ENCODE results near the gene PPP3R1. TPM values are rescaled to one million over a fixed set of nuclear protein-coding genes. Genes with fewer than 3 reads are reported as not detected.

Gene PPP3R1
- total RNA-seq, 4 donors from 2014 or later: 19.3 to 28.0 (median 25.7) TPM

DNA sequence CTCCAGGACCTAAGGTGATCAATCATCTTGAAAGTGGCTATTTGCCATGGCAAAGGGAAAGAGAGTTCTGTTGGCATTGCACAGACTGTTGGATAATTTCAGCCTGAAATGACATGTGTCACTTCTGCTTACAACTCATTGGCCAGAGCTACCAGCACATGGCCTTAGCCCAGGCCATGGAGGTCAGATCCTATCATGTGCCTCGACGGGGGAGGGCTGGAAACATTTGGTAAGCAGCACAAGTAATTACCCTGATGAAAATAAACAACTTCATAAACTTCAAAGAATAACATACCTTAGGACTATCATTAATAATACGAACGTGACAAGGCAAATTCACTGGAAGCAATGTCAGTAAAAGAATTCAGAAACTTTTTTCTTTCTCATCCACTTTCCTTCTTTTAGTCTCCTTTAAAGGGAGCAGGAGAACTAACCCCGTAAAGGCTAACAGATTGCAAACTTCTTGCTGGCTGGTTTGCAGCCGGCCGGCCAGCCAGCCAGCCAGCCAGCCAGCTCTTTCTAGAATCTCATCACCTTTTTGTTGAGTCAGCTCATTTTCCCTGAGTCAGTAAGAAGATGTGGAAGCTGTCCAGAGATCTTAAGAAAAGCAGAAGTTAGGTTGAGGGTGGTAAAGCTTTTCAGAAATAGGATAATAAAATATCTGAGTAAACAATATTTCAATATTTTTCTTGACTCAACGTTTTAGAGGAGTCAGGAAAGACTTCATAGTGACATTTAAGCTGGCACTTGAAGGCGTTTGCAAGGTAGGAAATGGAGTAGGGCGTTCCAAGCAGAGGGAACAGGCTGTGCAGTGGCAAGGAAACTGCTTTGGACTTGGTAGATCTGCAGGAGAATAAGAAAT, 35.5 kb upstream of the PPP3R1 start:
- Histone ChIP-seq H3K27ac (replicated peaks in 1 of 4) (peak overlapping the region in 1 of 4 donors; percentile 34), H3K27me3 (no peaks in the 10 kb centered on the region), H3K36me3 (no peaks in the 10 kb centered on the region), H3K9me3 (no peaks in the 10 kb centered on the region), H3K4me1 (peaks cover 13 to 32% (median 20%) of the 10 kb centered on the region in 4 donors), H3K4me3 (no peak overlapping the region)
- no peak for DNase-seq (ENCODE audit: extremely low spot score)
- TF ChIP-seq EP300 (IDR thresholded peaks at IDR 0.05) (no peak), POLR2AphosphoS5 (IDR thresholded peaks at IDR 0.05) (peak in 1 of 2 donors; percentile 29)
- WGBS: 35% methylated on average over 10 of the region's 10 CpGs
- intact Hi-C loops (cut with DNase I): no loop called here

DNA sequence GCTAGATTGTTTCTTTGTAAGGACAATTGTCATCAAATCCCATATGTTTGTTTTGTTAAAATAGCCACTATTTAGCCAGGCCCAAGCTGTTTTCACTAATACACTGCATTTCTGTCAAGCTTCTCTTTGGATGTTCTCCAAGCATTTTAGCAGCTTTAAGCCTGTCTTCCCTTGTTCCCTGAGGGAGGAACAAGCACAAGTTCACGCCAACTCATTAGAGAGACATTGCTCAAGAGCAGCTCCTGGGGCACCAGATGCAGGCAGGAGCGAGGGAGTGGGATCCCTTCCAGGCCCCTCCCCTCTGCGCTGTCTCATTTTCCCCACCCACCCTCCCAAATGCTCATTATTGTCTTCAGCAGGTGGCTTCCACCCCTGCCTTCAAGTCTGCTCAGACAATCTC, 32.6 kb upstream of the PPP3R1 start:
- intact Hi-C loops (cut with DNase I): loop anchor here (5.0 kb wide), 1 partner anchor 88 kb away; no protein-coding TSS in a partner anchor
- Histone ChIP-seq H3K36me3 (no peaks in the 10 kb centered on the region), H3K4me3 (no peak overlapping the region), H3K27me3 (no peaks in the 10 kb centered on the region), H3K9me3 (no peaks in the 10 kb centered on the region), H3K27ac (replicated peaks in 1 of 4) (no peak overlapping the region), H3K4me1 (peaks cover 11 to 36% (median 20%) of the 10 kb centered on the region in 4 donors)
- no peak for TF ChIP-seq POLR2AphosphoS5 (IDR thresholded peaks at IDR 0.05)
- no peak for TF ChIP-seq EP300 (IDR thresholded peaks at IDR 0.05)
- TF ChIP-seq, protein P1, sequence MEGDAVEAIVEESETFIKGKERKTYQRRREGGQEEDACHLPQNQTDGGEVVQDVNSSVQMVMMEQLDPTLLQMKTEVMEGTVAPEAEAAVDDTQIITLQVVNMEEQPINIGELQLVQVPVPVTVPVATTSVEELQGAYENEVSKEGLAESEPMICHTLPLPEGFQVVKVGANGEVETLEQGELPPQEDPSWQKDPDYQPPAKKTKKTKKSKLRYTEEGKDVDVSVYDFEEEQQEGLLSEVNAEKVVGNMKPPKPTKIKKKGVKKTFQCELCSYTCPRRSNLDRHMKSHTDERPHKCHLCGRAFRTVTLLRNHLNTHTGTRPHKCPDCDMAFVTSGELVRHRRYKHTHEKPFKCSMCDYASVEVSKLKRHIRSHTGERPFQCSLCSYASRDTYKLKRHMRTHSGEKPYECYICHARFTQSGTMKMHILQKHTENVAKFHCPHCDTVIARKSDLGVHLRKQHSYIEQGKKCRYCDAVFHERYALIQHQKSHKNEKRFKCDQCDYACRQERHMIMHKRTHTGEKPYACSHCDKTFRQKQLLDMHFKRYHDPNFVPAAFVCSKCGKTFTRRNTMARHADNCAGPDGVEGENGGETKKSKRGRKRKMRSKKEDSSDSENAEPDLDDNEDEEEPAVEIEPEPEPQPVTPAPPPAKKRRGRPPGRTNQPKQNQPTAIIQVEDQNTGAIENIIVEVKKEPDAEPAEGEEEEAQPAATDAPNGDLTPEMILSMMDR (IDR thresholded peaks at IDR 0.05): no peak
- TF ChIP-seq POLR2A (IDR thresholded peaks at IDR 0.05; ENCODE audit: low read depth): no peak
- 30% methylated on average over 1 of the region's 3 CpGs for WGBS
- no peak for DNase-seq (ENCODE audit: extremely low spot score)

DNA sequence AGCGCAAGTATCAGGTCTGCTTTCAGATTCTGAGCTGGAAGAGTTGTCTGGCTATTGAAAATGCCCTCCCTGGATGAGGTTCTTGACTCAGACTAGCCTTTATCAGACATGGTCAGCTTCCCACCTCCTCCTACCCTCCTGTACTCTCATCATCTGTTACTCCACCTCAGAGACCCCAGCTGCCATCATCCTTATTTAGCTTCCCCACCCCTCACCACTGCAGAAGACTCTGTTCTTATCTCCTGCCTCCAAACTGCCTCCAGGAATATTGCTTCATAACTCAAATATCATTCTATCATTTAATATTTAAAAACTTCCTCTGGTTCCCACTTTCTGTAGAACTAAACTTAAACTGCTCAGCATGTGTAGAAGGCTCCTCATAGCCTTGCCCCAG, 31.1 kb upstream of the PPP3R1 start:
- Histone ChIP-seq H3K9me3 (no peaks in the 10 kb centered on the region), H3K4me3 (no peak overlapping the region), H3K27ac (replicated peaks in 1 of 4) (no peak overlapping the region), H3K36me3 (no peaks in the 10 kb centered on the region), H3K27me3 (no peaks in the 10 kb centered on the region), H3K4me1 (peaks cover 11 to 36% (median 20%) of the 10 kb centered on the region in 4 donors)
- intact Hi-C loops (cut with DNase I): loop anchor here (2.0 to 5.0 kb wide), 2 partner anchors 86 to 161 kb away; no protein-coding TSS in a partner anchor
- DNase-seq (ENCODE audit: extremely low spot score): no peak
- WGBS: 90% methylated on average over 1 of the region's 1 CpG
- TF ChIP-seq, protein P1 (IDR thresholded peaks at IDR 0.05): no peak
- TF ChIP-seq POLR2AphosphoS5 (IDR thresholded peaks at IDR 0.05) (no peak), POLR2A (IDR thresholded peaks at IDR 0.05; ENCODE audit: low read depth) (no peak), EP300 (IDR thresholded peaks at IDR 0.05) (no peak)

DNA sequence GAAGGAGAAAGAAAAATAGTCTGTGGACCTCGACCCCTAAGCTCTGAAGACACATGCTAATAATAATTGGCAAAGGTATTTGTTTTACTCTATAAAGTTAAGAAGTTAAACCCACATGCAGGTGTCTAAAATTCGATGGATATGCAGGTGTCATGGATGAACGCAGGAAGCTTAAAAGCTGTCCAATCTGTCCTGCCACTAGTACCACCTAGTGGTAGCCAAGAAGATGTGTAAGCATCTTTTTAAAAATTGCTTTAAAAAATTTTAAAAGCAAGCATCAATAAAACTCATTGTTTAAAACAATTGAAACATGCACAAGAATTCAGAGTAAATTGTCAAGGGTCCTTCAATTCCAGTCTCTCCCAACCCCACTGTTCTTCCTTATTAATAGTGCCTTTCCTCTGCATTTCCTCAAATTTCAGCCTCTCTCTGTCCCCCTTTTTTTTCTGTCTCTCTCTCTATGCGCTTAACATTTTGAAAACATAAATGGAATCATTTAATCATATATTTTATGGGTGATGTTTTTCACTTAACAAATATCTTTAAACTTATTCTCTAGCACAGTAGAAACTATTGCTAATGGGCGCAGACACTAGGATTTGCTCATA, 30.6 kb upstream of the PPP3R1 start:
- no peaks in the 10 kb centered on the region for H3K27me3 ChIP-seq
- 36% methylated on average over 5 of the region's 5 CpGs for WGBS
- intact Hi-C loops (cut with DNase I): loop anchor here (2.0 to 5.0 kb wide), 2 partner anchors 86 to 160 kb away; no protein-coding TSS in a partner anchor
- peaks cover 11 to 31% (median 15%) of the 10 kb centered on the region in 4 donors for H3K4me1 ChIP-seq
- no peak for DNase-seq (ENCODE audit: extremely low spot score)
- no peak overlapping the region for H3K4me3 ChIP-seq
- H3K9me3 ChIP-seq: no peaks in the 10 kb centered on the region
- TF ChIP-seq EP300 (IDR thresholded peaks at IDR 0.05): no peak
- TF ChIP-seq POLR2AphosphoS5 (IDR thresholded peaks at IDR 0.05): no peak
- TF ChIP-seq, protein P1 (IDR thresholded peaks at IDR 0.05): peak; percentile 71 to 76 (median 72)
- no peak for TF ChIP-seq POLR2A (IDR thresholded peaks at IDR 0.05; ENCODE audit: low read depth)
- no peaks in the 10 kb centered on the region for H3K36me3 ChIP-seq
- H3K27ac ChIP-seq (replicated peaks in 1 of 4): no peak overlapping the region

DNA sequence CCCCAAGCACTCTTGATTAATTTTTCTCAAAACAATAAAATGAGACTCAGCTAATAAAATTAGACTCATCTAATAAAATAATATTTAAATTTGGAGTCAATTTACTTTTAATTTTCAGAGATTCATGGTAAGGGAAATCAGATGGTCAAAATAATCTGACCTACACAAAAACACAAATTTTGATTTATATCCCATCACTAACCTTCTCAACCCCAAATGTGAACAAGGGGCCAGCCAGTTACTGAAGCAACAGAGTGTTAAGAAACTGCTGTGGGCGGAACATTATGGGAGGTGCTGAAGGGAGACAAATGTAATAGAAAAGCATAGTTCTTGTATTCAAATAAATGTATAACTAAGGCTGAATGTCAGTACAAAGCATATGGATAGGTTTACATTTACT, 28.5 kb upstream of the PPP3R1 start:
- intact Hi-C loops (cut with DNase I): loop anchor here (5.0 kb wide), 1 partner anchor 83 kb away; no protein-coding TSS in a partner anchor
- TF ChIP-seq EP300 (IDR thresholded peaks at IDR 0.05): no peak
- TF ChIP-seq POLR2AphosphoS5 (IDR thresholded peaks at IDR 0.05): no peak
- TF ChIP-seq POLR2A (IDR thresholded peaks at IDR 0.05; ENCODE audit: low read depth): no peak
- TF ChIP-seq, protein P1 (IDR thresholded peaks at IDR 0.05): no peak
- 86% methylated on average over 1 of the region's 1 CpG for WGBS

More for the DNA sequence above, 28.5 kb upstream of the PPP3R1 start:
- H3K27me3 ChIP-seq: no peaks in the 10 kb centered on the region
- H3K4me3 ChIP-seq: no peak overlapping the region
- no peak for DNase-seq (ENCODE audit: extremely low spot score)
- H3K27ac ChIP-seq (replicated peaks in 1 of 4): no peak overlapping the region
- H3K4me1 ChIP-seq: peaks cover 6 to 22% (median 9%) of the 10 kb centered on the region in 4 donors
- no peaks in the 10 kb centered on the region for H3K36me3 ChIP-seq
- H3K9me3 ChIP-seq: no peaks in the 10 kb centered on the region

All from esophagus muscularis mucosa (tissue), 4 donors.